HG03469 (cell line): ENCODE measurements around the gene SERPINF2.
"Not testable (repeated sequence)": the region's sequence is repeated elsewhere in the genome, so short reads cannot be mapped to it uniquely, and the experiment has no call there.

Source experiments
- ATAC-seq: cut with Tn5 transposase; IDR thresholded peaks from one replicate; pipeline ENCODE4 v1.9.1; 2021; ENCODE audit warnings: mild to moderate bottlenecking, moderate library complexity, moderate number of reproducible peaks; ENCODE audit not compliant: unreplicated experiment

SERPINF2 gene

GRCh38 chr17:1733759-1734158, 8.9 kb upstream of the SERPINF2 start:
- ATAC-seq, result no peak

DNA sequence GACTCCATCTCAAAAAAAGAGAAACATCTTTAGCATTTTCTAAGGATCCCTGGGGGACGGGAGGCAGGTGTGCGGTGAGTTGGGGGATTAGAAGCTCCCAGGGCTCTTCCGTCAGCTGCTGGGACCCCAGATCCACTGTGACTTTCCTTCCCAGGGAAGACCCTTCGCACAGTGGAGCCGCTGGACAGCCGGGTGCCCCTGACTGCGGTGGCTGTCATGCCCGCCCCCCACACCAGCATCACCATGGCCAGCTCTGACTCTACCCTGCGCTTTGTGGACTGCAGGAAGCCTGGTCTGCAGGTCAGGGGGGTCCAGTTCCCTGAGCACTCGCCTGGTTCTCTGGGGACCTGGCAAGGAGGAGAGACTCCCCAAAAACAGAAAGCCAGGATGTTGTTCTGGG, 7.3 kb upstream of the SERPINF2 start:
- ATAC-seq, result no peak

- no peak for ATAC-seq
These were observed 6.8 kb upstream of the SERPINF2 start for GRCh38 chr17:1735834-1736347.

DNA sequence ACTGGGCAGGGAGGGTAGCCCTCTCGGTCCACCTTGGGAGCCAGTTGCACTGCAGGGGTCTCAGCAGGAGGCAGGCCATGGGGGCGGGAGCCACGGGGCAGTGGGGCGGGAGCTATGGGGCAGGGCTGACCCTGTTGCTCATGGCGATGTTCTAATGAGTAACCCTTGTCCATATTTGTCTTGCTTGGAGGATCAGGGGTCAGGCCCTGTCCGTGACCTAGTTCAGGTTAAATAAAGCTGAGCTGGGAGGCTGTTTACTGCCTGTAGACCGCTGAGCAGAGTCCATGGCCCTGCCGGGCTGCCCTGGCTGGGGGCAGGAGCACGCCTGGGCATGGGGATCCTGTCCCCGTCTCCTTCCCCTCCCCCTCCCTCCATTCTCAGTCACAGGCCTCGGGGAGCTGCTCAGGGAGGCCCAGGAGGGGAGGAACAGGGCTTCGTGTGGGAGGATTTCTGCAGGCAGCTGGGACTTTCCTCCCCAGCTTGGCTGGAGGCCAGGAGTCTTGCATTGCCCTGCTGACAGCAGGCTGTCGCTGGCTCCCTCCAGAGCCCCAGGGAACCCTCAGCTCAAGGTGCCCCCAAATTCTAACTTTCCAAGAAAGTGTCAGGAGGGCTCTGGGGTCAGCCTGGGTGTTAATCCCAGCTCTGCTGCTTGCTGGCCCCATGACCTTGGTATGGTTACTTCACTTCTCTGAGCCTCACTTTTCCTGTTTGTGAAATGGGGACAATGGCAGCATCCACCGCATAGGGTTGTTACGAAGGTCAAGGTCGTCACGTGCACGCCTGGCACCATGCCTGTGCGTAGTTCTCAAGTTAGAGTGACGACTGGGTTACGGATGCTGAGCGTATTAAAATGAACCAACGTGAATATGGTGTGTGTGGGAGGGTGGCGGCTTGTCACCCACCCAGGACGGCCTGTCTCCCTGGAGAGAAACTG, 6.1 kb upstream of the SERPINF2 start:
- no peak for ATAC-seq

- ATAC-seq, result no peak
These were observed 5.0 kb upstream of the SERPINF2 start for GRCh38 chr17:1737531-1738291.

- ATAC-seq, result not testable (repeated sequence)
These were observed 772 bp upstream of the SERPINF2 start for GRCh38 chr17:1741899-1742298.

- no peak for ATAC-seq
These were observed 393 bp downstream of the SERPINF2 start for GRCh38 chr17:1743088-1743439.

DNA sequence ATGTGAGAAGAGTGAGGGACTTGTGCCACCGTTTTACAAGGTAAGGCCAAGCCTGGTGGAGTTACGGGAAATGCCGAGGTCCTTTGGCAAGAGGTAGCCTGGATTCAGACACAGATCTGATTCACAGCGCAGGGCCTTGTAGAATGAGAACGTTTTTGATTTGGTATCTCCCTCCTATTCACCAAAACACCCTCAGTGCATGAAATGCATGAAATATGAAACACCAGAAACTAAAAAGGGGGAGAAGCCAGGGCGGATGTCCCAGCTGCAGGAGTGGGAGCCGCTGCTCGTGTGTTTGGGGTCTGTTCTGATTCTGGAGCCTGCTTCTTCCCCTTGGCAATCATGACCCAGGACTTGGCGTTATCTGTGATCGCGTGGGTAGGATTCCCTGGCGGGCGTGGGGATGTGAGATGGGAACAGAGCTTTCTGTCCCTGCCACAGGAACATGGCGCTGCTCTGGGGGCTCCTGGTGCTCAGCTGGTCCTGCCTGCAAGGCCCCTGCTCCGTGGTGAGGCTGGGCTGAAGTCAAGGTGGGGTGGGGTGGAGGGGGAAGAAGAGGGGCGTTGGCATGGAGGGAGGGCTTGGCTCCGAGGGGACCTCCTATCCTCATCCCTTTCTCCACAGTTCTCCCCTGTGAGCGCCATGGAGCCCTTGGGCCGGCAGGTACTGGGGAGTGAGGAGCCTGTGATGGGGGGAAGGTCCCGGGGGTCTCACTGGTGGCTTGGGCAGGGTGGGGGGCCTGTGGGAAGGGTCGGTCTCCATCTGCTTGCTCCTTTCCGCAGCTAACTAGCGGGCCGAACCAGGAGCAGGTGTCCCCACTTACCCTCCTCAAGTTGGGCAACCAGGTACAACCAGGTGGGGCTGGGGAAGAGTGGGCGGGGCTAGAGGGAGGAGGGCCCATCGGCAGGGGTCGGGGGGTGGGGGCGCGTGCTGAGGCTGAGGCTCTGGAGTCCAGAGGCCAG, 2.2 kb downstream of the SERPINF2 start:
- no peak for ATAC-seq

DNA sequence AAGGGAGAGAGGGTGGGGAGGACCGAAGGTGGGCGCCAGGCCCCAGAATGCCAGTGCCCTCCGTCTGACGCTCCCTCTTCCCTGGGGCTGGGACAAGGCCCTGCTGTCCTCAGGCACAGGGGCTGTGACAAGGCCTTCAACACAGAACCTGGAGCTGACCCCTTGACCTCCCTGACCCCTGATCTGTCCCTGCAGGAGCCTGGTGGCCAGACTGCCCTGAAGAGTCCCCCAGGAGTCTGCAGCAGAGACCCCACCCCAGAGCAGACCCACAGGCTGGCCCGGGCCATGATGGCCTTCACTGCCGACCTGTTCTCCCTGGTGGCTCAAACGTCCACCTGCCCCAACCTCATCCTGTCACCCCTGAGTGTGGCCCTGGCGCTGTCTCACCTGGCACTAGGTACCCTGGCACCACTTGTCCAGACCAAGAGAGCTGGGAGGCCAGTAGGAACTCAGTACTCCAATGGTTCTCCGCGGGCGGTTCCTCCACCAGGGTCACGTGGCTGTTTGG, 2.9 kb downstream of the SERPINF2 start:
- no peak for ATAC-seq

DNA sequence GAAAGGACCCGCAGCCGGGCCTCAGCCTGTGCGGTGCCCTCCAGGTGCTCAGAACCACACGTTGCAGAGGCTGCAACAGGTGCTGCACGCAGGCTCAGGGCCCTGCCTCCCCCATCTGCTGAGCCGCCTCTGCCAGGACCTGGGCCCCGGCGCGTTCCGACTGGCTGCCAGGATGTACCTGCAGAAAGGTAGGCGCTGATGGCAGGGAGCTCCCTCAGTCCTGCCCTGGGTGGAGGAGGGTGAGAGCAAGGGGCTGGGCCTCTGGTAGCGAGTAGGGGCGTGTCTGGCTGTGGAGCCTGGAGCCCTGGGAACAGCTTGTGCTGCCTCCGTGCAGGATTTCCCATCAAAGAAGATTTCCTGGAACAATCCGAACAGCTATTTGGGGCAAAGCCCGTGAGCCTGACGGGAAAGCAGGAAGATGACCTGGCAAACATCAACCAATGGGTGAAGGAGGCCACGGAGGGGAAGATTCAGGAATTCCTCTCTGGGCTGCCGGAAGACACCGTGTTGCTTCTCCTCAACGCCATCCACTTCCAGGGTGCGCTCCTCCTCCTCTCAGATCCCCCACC, 4.4 kb downstream of the SERPINF2 start:
- no peak for ATAC-seq

GRCh38 chr17:1750628-1751027, 8.0 kb downstream of the SERPINF2 start:
- ATAC-seq, result no peak

GRCh38 chr17:1752425-1753262, 10.0 kb downstream of the SERPINF2 start:
- no peak for ATAC-seq

GRCh38 chr17:1753767-1754429, 11.2 kb downstream of the SERPINF2 start:
- no peak for ATAC-seq

- ATAC-seq, result no peak
These were observed 11.9 kb downstream of the SERPINF2 start for GRCh38 chr17:1754430-1755112.

DNA sequence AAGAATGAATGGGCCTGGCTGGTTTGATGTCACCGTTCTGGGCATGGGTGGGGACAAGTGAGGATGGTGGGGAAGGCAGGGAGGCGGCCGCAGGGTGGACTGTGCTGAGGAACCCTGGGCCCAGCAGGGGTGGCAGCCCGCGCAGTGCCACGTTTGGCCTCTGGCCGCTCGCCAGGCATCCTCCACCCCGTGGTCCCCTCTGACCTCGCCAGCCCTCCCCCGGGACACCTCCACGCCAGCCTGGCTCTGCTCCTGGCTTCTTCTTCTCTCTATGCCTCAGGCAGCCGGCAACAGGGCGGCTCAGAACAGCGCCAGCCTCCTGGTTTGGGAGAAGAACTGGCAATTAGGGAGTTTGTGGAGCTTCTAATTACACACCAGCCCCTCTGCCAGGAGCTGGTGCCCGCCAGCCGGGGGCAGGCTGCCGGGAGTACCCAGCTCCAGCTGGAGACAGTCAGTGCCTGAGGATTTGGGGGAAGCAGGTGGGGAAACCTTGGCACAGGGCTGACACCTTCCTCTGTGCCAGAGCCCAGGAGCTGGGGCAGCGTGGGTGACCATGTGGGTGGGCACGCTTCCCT, 12.7 kb downstream of the SERPINF2 start:
- ATAC-seq, result no peak

DNA sequence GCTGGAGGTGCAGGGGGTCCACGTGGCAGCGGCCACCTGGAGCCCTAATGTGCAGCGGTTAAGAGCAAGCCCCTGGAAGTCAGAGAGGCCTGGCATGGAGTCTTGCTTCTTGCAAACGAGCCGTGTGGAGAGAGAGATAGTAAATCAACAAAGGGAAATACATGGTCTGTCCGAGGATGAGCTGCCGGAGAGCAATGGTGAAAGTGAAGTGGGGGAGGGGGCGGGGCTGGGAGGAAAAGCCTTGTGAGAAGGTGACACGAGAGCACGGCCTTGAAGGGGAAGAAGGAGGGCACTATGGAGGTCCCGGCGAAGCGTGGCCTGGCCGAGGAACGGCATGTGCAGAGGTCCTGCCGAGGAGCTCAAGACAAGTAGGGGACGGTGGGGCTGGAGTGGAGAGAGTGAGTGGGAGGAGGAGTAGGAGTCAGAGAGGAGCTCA, 13.2 kb downstream of the SERPINF2 start:
- no peak for ATAC-seq

- ATAC-seq, result no peak
These were observed 16.1 kb downstream of the SERPINF2 start for GRCh38 chr17:1758807-1759206.

- ATAC-seq, result no peak
These were observed 16.9 kb downstream of the SERPINF2 start for GRCh38 chr17:1759529-1759928.
